SJCRH30 (cell line): ENCODE results near the gene USP24. TPM values are rescaled to one million over a fixed set of nuclear protein-coding genes. Genes with fewer than 3 reads are reported as not detected.
A peak's percentile ranks its signal among the peaks of the same experiment; 100 is the strongest.
"Not testable (repeated sequence)": the region's sequence is repeated elsewhere in the genome, so short reads cannot be mapped to it uniquely, and the experiment has no call there.

Experiments
- DNase-seq, 2 experiments: peaks; one replicate each; pipeline ENCODE4 v3.0.0-alpha.2; 2015 to 2020
- H3K27ac ChIP-seq: fragments of 250-450 bp; sonication (Bioruptor Pico); 2 replicates; pipeline ENCODE4 v1.5.1; 2020; ENCODE audit warnings: mild to moderate bottlenecking, moderate library complexity
- H3K27me3 ChIP-seq: fragments of 250-450 bp; sonication (Bioruptor Pico); 2 replicates; pipeline ENCODE4 v1.5.1; 2020; ENCODE audit warnings: mild to moderate bottlenecking, moderate library complexity
- H3K36me3 ChIP-seq: fragments of 250-450 bp; sonication (Bioruptor Pico); 2 replicates; pipeline ENCODE4 v1.5.1; 2020; ENCODE audit warnings: mild to moderate bottlenecking, moderate library complexity
- H3K4me1 ChIP-seq: fragments of 250-450 bp; sonication (Bioruptor Pico); 2 replicates; pipeline ENCODE4 v1.5.1; 2020; ENCODE audit warnings: mild to moderate bottlenecking, moderate library complexity
- H3K4me3 ChIP-seq: fragments of 250-450 bp; sonication (Bioruptor Pico); 2 replicates; pipeline ENCODE4 v1.5.1; 2020; ENCODE audit warnings: mild to moderate bottlenecking, moderate library complexity
- H3K9me3 ChIP-seq: fragments of 250-450 bp; sonication (Bioruptor Pico); replicated peaks from 2 replicates; pipeline ENCODE4 v1.5.1; 2020; ENCODE audit warnings: mild to moderate bottlenecking, moderate library complexity
- total RNA-seq: library from RNA; depleted of rRNA; stranded (reverse); fragments of >200 nt; shearing (Covaris generic); gene quantifications from 2 replicates; pipeline ENCODE4 v1.2.3, GENCODE V29; 2014

Gene USP24
- total RNA-seq, 1 experiment from 2014 or later = 46.2 TPM

DNA sequence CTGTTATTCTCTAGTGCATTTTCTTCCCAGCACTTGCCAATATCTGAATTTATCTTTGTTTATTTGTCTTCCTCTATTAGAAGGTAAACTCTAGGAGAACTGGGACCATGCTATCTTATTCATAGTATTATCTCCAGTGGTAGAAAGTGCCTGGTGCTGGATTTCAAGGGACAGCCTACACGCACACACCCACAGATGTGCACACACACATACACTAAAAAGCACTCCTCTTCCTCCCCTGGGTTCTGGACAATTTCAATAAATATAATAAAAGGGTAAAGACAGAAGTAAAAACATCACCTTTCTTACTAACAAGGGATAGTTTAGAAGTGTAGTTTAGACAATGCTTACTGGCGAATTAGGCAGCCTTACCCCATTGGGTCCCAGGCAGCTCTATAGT, 28.5 kb upstream of the USP24 start:
- Histone ChIP-seq H3K9me3 (no peaks in the 10 kb centered on the region), H3K4me3 (no peak overlapping the region), H3K4me1 (no peaks in the 10 kb centered on the region), H3K36me3 (no peaks in the 10 kb centered on the region), H3K27ac (no peak overlapping the region), H3K27me3 (no peaks in the 10 kb centered on the region)
- DNase-seq = no peak

- H3K4me1 ChIP-seq = no peaks in the 10 kb centered on the region
- no peak overlapping the region for H3K27ac ChIP-seq
- H3K4me3 ChIP-seq = no peak overlapping the region
- H3K27me3 ChIP-seq = no peaks in the 10 kb centered on the region
- no peaks in the 10 kb centered on the region for H3K9me3 ChIP-seq
- no peak for DNase-seq
- no peaks in the 10 kb centered on the region for H3K36me3 ChIP-seq
These were observed 24.4 kb upstream of the USP24 start for GRCh38 chr1:55239548-55239947.

GRCh38 chr1:55235722-55236121, 20.6 kb upstream of the USP24 start:
- Histone ChIP-seq H3K4me3 (no peak overlapping the region), H3K27me3 (no peaks in the 10 kb centered on the region), H3K36me3 (no peaks in the 10 kb centered on the region), H3K9me3 (no peaks in the 10 kb centered on the region), H3K27ac (no peak overlapping the region), H3K4me1 (no peaks in the 10 kb centered on the region)
- DNase-seq = no peak

- Histone ChIP-seq H3K36me3 (no peaks in the 10 kb centered on the region), H3K9me3 (no peaks in the 10 kb centered on the region), H3K4me1 (no peaks in the 10 kb centered on the region), H3K27ac (no peak overlapping the region), H3K27me3 (0 out of 2 replicates have a peak, but pooled peaks cover 2% of the 10 kb centered on the region), H3K4me3 (no peak overlapping the region)
- DNase-seq = no peak
These were observed 18.9 kb upstream of the USP24 start for GRCh38 chr1:55234016-55234415.

DNA sequence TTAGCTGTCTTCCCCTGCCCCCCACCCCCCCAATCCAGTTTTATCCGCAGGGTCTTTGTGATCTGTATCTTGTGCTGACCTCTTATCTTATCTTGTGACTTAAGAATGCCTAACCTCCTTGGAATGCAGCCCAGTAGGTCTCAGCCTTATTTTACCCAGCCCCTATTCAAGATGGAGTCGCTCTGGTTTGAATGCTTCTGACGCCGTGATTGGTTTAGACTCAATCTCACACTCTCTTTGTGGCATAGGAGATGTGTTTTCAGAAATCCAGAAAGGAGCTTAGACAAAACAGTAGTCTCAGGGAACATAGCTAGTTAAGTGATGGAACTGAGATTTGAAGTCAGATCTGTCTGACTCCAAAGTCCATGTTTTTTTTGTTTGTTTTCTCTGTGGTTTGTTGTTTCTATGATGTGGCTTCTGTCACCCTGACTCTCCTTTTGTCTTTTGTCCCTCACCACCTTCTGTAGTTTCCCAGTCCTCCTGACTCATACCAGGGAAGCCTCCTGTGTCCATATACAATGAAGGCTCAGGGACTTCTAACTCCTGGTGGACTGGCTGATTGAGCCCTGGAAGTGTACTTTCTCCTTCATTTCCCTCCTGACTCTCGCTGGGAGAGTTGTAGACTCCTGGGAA, 18.1 kb upstream of the USP24 start:
- H3K9me3 ChIP-seq = no peaks in the 10 kb centered on the region
- 0 out of 2 replicates have a peak, but pooled peaks cover 2% of the 10 kb centered on the region for H3K27me3 ChIP-seq
- no peak overlapping the region for H3K27ac ChIP-seq
- no peak for DNase-seq
- H3K4me3 ChIP-seq = no peak overlapping the region
- H3K36me3 ChIP-seq = no peaks in the 10 kb centered on the region
- H3K4me1 ChIP-seq = no peaks in the 10 kb centered on the region

DNA sequence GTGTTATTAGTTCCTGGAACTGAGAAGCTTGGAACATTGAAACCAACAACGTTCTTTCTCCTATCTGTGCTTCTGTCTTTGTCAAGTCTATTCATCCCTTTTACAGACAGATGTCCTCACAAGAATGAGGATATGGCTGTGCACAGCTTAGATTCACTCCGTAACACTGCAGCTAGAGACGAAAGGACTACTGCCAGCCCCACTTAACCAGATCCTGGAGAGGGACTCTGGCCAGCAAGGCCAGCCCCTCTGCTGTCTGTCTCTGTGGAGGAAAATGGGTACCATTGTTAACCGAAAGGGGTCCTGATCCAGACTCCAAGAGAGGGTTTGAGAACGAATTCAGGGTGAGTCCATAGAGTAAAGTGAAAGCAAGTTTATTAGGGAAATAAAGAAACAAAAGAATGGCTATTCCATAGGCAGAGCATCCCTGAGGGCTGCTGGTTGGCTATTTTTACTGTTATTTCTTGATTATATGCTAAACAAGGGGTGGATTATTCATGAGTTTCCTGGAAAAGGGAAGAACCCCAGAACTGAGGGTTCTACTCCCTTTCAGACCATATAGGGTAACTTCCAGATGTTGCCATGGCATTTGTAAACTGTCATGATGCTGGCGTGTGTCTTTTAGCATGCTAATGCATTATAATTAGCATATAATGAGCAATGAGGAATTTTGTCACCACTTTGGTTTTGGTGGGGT, 17.4 kb upstream of the USP24 start:
- Histone ChIP-seq H3K9me3 (peaks cover 2% of the 10 kb centered on the region), H3K4me1 (no peaks in the 10 kb centered on the region), H3K36me3 (no peaks in the 10 kb centered on the region), H3K27me3 (0 out of 2 replicates have a peak, but pooled peaks cover 2% of the 10 kb centered on the region), H3K4me3 (no peak overlapping the region), H3K27ac (no peak overlapping the region)
- DNase-seq = no peak

- DNase-seq = no peak
- H3K4me3 ChIP-seq = no peak overlapping the region
- no peaks in the 10 kb centered on the region for H3K4me1 ChIP-seq
- 0 out of 2 replicates have a peak, but pooled peaks cover 2% of the 10 kb centered on the region for H3K27me3 ChIP-seq
- H3K9me3 ChIP-seq = peaks cover 7% of the 10 kb centered on the region
- no peak overlapping the region for H3K27ac ChIP-seq
- H3K36me3 ChIP-seq = no peaks in the 10 kb centered on the region
These were observed 16.6 kb upstream of the USP24 start for GRCh38 chr1:55231745-55232144.

DNA sequence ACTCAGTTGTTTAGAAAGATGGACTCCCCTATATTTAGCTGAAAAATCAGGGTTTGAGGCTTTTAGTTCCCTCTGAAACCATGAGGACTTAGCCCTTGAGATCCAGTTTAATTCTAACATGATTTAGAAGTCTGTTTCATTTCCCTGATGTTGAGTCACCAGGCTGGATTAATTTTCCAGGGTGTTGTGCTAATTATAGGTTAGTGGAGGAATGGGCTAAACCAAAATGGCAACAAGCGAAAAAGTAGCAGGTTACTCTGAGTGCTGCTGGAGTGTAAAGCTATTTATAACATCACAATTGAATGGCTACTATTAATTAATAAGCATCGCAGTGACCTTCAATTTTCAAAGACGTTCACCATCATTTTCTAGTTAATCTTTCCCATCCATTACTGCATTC, 15.5 kb upstream of the USP24 start:
- H3K27me3 ChIP-seq = 0 out of 2 replicates have a peak, but pooled peaks cover 2% of the 10 kb centered on the region
- H3K9me3 ChIP-seq = peaks cover 7% of the 10 kb centered on the region
- no peak for DNase-seq
- H3K36me3 ChIP-seq = no peaks in the 10 kb centered on the region
- no peak overlapping the region for H3K27ac ChIP-seq
- no peaks in the 10 kb centered on the region for H3K4me1 ChIP-seq
- H3K4me3 ChIP-seq = no peak overlapping the region

GRCh38 chr1:55229726-55230125, 14.6 kb upstream of the USP24 start:
- not testable (repeated sequence) for H3K9me3 ChIP-seq, H3K27ac ChIP-seq, H3K4me1 ChIP-seq, DNase-seq, H3K27me3 ChIP-seq, H3K36me3 ChIP-seq, H3K4me3 ChIP-seq

DNA sequence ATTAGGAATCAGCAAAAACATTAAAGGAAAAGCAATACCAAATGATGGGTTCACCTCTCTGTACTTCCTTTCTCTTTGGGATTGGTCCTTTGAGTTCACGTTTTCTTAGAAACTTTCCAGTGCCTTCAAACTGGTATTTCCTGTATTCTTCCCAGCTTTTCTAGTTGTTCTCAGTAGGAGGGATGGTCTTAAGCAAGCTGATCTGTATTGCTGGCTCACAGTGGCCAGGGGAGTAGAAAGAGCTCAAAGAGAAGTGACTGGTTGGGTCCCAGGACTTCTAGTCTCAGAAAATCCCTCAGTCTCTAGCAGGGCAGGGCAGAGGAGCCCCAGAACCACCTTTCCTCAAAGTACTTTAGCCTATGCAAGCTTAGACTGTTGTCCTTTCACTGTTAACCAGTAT, 10.1 kb upstream of the USP24 start:
- Histone ChIP-seq H3K27ac (no peak overlapping the region), H3K4me1 (no peaks in the 10 kb centered on the region), H3K27me3 (0 out of 2 replicates have a peak, but pooled peaks cover 2% of the 10 kb centered on the region), H3K4me3 (no peak overlapping the region), H3K9me3 (peaks cover 7% of the 10 kb centered on the region), H3K36me3 (no peaks in the 10 kb centered on the region)
- DNase-seq = no peak

DNA sequence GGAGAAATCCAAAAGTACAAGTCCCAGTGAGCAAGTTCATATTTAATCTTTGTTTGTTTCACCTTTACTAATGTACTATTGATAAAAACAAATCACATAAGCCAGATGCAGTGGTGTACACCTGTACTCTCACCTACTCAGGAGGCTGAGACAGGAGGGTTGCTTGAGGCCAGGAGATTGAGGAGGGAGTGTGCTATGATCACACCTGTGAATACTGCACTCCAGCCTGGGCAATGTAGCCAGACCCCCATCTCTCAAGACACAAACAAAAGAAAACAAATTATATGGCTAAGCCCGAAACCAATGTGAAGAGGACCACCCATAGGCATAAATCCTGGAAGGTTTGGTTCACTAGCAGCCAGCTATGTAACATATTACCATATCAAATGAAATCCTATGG, 9.6 kb upstream of the USP24 start:
- no peak for DNase-seq

DNA sequence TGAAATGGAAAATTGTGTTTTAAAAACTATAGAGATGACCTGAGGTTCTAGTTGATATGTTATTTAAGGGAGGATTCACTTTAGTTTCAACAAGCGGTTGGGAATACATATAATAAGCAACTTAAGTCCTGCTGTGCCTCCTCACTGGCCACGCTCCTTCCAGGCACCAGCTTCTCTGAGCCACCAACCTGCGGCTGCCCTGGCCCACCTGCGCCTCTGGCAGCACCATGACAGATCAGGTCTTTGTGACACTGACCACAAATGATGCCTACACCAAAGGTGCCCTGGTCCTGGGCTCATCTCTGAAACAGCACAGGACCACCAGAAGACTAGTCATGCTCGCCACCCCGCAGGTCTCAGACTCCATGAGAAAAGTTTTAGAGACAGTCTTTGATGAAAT, 7.0 kb upstream of the USP24 start:
- no peaks in the 10 kb centered on the region for H3K27me3 ChIP-seq
- no peak overlapping the region for H3K4me3 ChIP-seq
- DNase-seq = no peak
- H3K4me1 ChIP-seq = peaks cover 7% of the 10 kb centered on the region; the same call in 1 of the 2 replicates
- H3K36me3 ChIP-seq = no peaks in the 10 kb centered on the region
- no peak overlapping the region for H3K27ac ChIP-seq
- peaks cover under 1% of the 10 kb centered on the region for H3K9me3 ChIP-seq

More for the DNA sequence above, 9.6 kb upstream of the USP24 start:
- Histone ChIP-seq H3K27ac (no peak overlapping the region), H3K4me1 (no peaks in the 10 kb centered on the region), H3K4me3 (no peak overlapping the region), H3K36me3 (no peaks in the 10 kb centered on the region), H3K9me3 (peaks cover 7% of the 10 kb centered on the region), H3K27me3 (0 out of 2 replicates have a peak, but pooled peaks cover 2% of the 10 kb centered on the region)

DNA sequence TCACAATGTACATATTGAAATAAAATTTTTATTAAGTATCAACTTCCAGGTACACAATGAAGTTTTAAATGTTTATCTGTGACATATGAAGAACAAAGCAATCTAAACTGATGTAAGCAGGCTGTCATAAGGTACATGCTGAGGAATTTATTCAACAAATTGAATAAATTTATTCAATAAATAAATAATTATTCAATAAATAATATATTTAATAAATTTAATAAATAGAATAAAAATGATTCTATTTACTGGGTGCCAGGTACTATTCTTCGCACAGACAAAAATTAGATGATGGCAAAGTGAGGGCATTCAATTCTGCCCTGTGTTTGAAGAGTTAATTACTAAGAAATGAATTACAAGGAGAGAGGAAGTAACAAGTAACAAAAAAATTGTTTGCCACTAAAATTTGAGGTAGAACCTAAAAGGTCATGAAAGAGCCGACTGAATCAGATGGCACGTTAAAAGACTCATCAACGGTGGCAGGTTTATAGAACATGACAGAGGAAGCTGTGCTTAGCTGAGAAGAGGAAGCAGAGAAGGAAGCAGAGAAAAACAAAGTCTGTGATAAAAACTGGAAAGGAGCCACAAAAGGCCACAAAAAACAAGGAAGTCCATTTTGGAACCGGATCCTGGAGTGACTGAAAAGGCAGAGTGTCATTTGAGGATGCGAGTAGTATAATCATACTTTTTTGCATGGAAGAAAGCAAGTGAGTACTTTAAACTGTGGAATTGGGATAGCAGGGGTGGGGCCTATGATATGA, 2.2 kb upstream of the USP24 start:
- Histone ChIP-seq H3K4me3 (no peak overlapping the region), H3K4me1 (peaks cover 16% of the 10 kb centered on the region; the same call in 1 of the 2 replicates), H3K9me3 (no peaks in the 10 kb centered on the region), H3K27ac (no peak overlapping the region), H3K36me3 (no peaks in the 10 kb centered on the region), H3K27me3 (no peaks in the 10 kb centered on the region)
- peak; percentile 15 to 55 for DNase-seq

DNA sequence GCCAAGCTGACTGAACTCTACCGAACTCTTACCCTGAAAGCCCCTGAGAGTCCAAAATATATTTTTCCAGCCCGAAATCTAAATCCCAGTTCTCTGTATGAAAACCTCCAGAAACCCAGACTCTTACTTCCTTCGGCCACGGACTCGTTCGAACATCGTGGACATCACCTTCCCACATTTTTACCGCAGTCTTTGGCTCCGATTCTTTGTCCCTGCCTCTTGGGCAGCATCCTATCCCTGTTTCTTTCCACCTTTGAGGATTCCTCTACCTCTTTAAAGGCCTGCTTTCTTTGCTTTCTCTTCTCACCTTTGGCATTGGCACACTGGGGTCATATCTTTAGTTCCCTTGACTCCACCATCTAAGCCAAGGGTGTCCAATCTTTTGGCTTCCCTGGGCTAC, 932 bp upstream of the USP24 start:
- Histone ChIP-seq H3K4me1 (peaks cover 26% of the 10 kb centered on the region), H3K4me3 (peak overlapping the region; percentile 87), H3K27ac (peak overlapping the region; percentile 84), H3K36me3 (no peaks in the 10 kb centered on the region; the same call in 1 of the 2 replicates), H3K27me3 (no peaks in the 10 kb centered on the region), H3K9me3 (no peaks in the 10 kb centered on the region)
- peak in 1 of 2 experiments; percentile 12 for DNase-seq

- no peaks in the 10 kb centered on the region for H3K27me3 ChIP-seq
- H3K4me3 ChIP-seq = peak overlapping the region; percentile 87
- peaks cover 31% of the 10 kb centered on the region for H3K4me1 ChIP-seq
- peak overlapping the region; percentile 84 for H3K27ac ChIP-seq
- DNase-seq = peak; percentile 58 to 62
- no peaks in the 10 kb centered on the region for H3K9me3 ChIP-seq
- H3K36me3 ChIP-seq = no peaks in the 10 kb centered on the region; the same call in 1 of the 2 replicates
These were observed 300 bp downstream of the USP24 start for GRCh38 chr1:55214934-55215193.
